Tibial artery (tissue), 4 donors: ENCODE data around the gene RNU6-8.

Experiments
- DNase-seq, 2 donors: peaks; one replicate each; pipeline ENCODE4 v3.0.0-alpha.2; 2019
- H3K27ac ChIP-seq, 2 donors: fragments of 200-600 bp; sonication (generic) in 1 of 2; 1 replicate in 1 of 2; 2 replicates in 1 of 2; pipeline ENCODE4 v1.5.1; 2018 to 2019; ENCODE audit warnings: mild to moderate bottlenecking in 1 of 2
- H3K27me3 ChIP-seq, 2 donors: fragments of 200-600 bp; sonication (generic) in 1 of 2; one replicate each; pipeline versions ENCODE4 v1.5.1 to v1.6.0; 2016 to 2019
- H3K36me3 ChIP-seq, 3 donors: fragments of 200-600 bp; sonication (generic) in 2 of 3; one replicate each; pipeline ENCODE4 v1.5.1; 2016 to 2019; ENCODE audit warnings: mild to moderate bottlenecking in 2 of 3
- H3K4me1 ChIP-seq, 4 donors: fragments of 200-600 bp; sonication (generic) in 2 of 4; 1 replicate in 3 of 4; 2 replicates in 1 of 4; pipeline ENCODE4 v1.5.1; 2016 to 2019
- H3K4me3 ChIP-seq, 2 donors: fragments of 200-600 bp; sonication (generic) in 1 of 2; 1 replicate in 1 of 2; 2 replicates in 1 of 2; pipeline ENCODE4 v1.5.1; 2018 to 2019; ENCODE audit warnings: mild to moderate bottlenecking in 2 of 2
- H3K9me3 ChIP-seq, 3 donors: fragments of 200-600 bp; sonication (generic) in 1 of 3; one replicate each; pipeline ENCODE4 v1.5.1; 2016 to 2019
- intact Hi-C: fragments of 100-400 bp; cut with DNase I; formaldehyde crosslinking; loops from one replicate; pipeline ENCODE4 v1.15.0; 2023; ENCODE audit warnings: low total_unique reads
- TF ChIP-seq, protein P1 (sequence below), 2 experiments: fragments of 200-600 bp in 1 of 2; fragments of 450-650 bp in 1 of 2; IDR thresholded peaks; one replicate each; pipeline ENCODE4 v1.5.1; 2017 to 2019; ENCODE audit warnings: antibody characterized with exemption in 2 of 2, mild to moderate bottlenecking in 1 of 2, moderate library complexity in 1 of 2

RNU6-8 gene

GRCh38 chr14:32249371-32249770 is 46.3 kb upstream of the RNU6-8 start:
- TF ChIP-seq, protein P1, sequence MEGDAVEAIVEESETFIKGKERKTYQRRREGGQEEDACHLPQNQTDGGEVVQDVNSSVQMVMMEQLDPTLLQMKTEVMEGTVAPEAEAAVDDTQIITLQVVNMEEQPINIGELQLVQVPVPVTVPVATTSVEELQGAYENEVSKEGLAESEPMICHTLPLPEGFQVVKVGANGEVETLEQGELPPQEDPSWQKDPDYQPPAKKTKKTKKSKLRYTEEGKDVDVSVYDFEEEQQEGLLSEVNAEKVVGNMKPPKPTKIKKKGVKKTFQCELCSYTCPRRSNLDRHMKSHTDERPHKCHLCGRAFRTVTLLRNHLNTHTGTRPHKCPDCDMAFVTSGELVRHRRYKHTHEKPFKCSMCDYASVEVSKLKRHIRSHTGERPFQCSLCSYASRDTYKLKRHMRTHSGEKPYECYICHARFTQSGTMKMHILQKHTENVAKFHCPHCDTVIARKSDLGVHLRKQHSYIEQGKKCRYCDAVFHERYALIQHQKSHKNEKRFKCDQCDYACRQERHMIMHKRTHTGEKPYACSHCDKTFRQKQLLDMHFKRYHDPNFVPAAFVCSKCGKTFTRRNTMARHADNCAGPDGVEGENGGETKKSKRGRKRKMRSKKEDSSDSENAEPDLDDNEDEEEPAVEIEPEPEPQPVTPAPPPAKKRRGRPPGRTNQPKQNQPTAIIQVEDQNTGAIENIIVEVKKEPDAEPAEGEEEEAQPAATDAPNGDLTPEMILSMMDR (IDR thresholded peaks at IDR 0.05) = no peak
- Histone ChIP-seq H3K9me3 (no peaks in the 10 kb centered on the region), H3K27me3 (no peaks in the 10 kb centered on the region), H3K4me3 (no peak overlapping the region), H3K27ac (no peak overlapping the region), H3K36me3 (no peaks in the 10 kb centered on the region), H3K4me1 (no peaks in the 10 kb centered on the region)
- DNase-seq = no peak
- intact Hi-C loops = no loop called here

DNA sequence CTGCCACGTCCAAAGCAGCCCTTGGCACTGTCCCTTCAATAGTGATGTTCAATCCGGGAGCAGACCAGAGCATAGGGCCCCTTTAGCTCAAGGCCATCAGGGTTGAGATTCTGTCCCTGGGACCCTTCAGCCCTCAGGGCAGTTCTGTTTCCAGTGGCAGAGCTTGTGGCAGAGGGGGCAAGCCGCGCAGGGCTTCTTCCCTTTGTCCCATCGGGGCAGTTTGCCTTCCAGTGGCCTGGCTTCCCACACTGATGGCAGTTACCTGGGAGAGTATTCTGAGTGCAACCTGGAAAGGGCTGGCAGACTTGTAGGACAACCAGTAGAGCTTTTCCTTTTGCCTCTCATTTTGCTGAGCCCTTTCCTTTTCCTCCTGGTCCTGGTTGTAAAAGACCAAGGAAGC is 43.7 kb upstream of the RNU6-8 start:
- no peak overlapping the region for H3K4me3 ChIP-seq
- no peaks in the 10 kb centered on the region for H3K36me3 ChIP-seq
- H3K4me1 ChIP-seq = no peaks in the 10 kb centered on the region
- no peak for DNase-seq
- H3K27me3 ChIP-seq = no peaks in the 10 kb centered on the region
- TF ChIP-seq, protein P1 (IDR thresholded peaks at IDR 0.05) = no peak
- H3K9me3 ChIP-seq = no peaks in the 10 kb centered on the region
- intact Hi-C loops = no loop called here
- no peak overlapping the region for H3K27ac ChIP-seq

DNA sequence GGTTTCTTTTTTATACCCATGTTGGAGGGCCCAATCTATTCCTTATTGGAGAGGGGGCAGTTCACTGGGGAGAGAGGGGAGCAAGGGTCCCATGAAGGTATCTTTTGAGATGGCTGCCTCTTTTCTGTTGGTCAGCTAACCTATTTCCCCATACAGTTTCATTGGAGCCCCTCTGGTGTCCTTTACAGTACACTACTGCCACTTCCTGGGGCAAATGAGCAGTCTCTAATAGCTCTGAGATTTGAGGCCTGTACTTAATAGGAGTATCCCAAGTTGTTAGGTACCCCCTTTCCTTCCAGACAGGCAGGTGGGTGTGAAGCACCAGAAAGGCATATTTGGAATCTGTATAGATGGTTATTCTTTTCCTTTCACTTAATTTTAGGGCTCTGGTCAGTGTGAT is 41.3 kb upstream of the RNU6-8 start:
- no peaks in the 10 kb centered on the region for H3K27me3 ChIP-seq
- intact Hi-C loops = no loop called here
- H3K4me1 ChIP-seq = no peaks in the 10 kb centered on the region
- H3K36me3 ChIP-seq = no peaks in the 10 kb centered on the region
- H3K27ac ChIP-seq = no peak overlapping the region
- DNase-seq = no peak
- H3K9me3 ChIP-seq = no peaks in the 10 kb centered on the region
- TF ChIP-seq, protein P1 (IDR thresholded peaks at IDR 0.05) = no peak
- H3K4me3 ChIP-seq = no peak overlapping the region

DNA sequence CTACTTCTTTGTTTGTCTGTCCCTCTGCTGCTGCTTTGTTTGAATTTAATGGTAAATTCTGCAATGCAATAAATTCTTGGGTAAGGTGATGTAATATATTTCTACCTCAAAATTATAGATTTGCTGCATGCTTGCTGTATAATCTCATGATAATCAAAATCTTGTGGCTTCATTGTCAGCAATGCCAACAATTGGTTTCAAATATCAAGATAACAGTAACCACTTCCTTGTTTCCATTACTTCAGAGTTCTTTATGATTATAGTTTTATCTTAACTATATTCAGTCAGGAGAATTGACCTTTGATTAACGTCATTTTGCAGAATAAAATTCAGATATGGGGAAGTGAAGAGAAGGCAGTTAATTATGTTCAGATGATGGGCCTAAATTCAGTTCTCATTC is 30.2 kb upstream of the RNU6-8 start:
- TF ChIP-seq, protein P1 (IDR thresholded peaks at IDR 0.05) = no peak
- H3K36me3 ChIP-seq = no peaks in the 10 kb centered on the region
- H3K4me3 ChIP-seq = no peak overlapping the region
- H3K4me1 ChIP-seq = peaks cover 0 to 15% (median 1%) of the 10 kb centered on the region in 4 donors
- H3K27me3 ChIP-seq = no peaks in the 10 kb centered on the region
- H3K9me3 ChIP-seq = no peaks in the 10 kb centered on the region
- intact Hi-C loops = no loop called here
- DNase-seq = no peak
- H3K27ac ChIP-seq = no peak overlapping the region

DNA sequence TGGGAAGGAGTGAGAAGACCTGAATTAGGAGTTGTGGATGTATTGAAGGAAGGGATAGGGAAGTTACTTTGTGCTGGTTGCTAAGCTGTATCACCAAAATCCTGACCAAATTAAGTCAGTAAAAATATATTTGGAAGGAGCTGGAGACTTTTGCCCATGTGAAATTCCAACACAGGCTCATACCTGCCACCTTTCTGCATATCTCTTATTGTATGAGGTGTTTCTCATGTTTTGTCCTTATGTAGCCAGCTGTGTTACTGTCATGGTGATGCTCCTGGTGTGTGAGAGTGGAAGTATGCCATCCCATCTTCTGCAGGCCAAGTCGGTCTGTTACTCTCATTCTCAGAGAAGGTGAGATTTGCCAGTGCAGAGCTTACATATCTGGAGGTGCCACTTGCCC is 29.4 kb upstream of the RNU6-8 start:
- no peak overlapping the region for H3K27ac ChIP-seq
- no peak for DNase-seq
- TF ChIP-seq, protein P1 (IDR thresholded peaks at IDR 0.05) = no peak
- H3K27me3 ChIP-seq = no peaks in the 10 kb centered on the region
- no peaks in the 10 kb centered on the region for H3K36me3 ChIP-seq
- H3K4me1 ChIP-seq = peaks cover 0 to 15% (median 1%) of the 10 kb centered on the region in 4 donors
- intact Hi-C loops = no loop called here
- H3K9me3 ChIP-seq = no peaks in the 10 kb centered on the region
- H3K4me3 ChIP-seq = no peak overlapping the region

DNA sequence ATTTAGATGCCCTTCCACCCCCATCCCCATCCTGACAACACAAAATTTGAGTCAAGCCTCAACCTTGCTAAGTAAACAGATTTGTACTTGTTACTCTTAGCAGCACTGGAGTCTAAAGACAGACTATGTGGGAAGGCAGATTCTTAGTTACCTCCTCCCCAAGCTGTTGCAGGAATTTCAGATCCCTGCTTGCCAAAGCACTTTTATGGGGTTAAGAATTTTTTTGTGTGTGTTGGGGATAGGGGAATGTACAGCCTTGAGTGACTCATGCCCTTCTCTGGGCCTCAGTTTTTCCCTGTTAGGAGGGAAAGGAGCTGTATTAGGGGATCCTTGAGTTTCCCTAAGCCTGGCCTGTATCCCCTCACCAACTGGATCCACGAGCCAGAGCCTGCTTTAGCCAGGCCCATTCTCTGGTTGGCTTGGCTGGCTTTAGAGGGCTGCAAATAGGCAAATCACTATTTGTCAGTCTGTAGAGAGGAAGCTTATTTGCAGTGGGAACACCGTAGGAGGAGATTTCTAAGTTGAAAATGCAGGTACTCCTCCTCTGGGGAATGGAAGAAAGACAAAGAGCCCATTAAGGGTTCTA is 27.7 kb upstream of the RNU6-8 start:
- Histone ChIP-seq H3K4me1 (peaks cover 0 to 15% (median 1%) of the 10 kb centered on the region in 4 donors), H3K9me3 (no peaks in the 10 kb centered on the region), H3K36me3 (no peaks in the 10 kb centered on the region), H3K27ac (peak overlapping the region in 1 of 2 donors; percentile 5), H3K27me3 (no peaks in the 10 kb centered on the region), H3K4me3 (no peak overlapping the region)
- no peak for DNase-seq
- TF ChIP-seq, protein P1 (IDR thresholded peaks at IDR 0.05) = no peak
- intact Hi-C loops = no loop called here
